Sigmoid colon (tissue), 7 donors: ENCODE data around the gene CAPN10. TPM values are rescaled to one million over a fixed set of nuclear protein-coding genes. Genes with fewer than 3 reads are reported as not detected.

Experiments used
- DNase-seq: peaks from one replicate; pipeline ENCODE4 v3.0.0-alpha.2; 2019
- H3K27ac ChIP-seq, 4 donors: fragments of 200-600 bp; sonication (generic); one replicate each; pipeline ENCODE4 v1.5.1; 2016 to 2019; ENCODE audit warnings: mild to moderate bottlenecking in 1 of 4
- H3K27me3 ChIP-seq, 3 donors: fragments of 200-600 bp; sonication (generic); one replicate each; pipeline ENCODE4 v1.5.1; 2019; ENCODE audit warnings: mild to moderate bottlenecking in 1 of 3
- H3K36me3 ChIP-seq, 4 donors: fragments of 200-600 bp; sonication (generic); one replicate each; pipeline ENCODE4 v1.5.1; 2016 to 2019
- H3K4me1 ChIP-seq, 4 donors: fragments of 200-600 bp; sonication (generic); one replicate each; pipeline ENCODE4 v1.5.1; 2017 to 2019
- H3K4me3 ChIP-seq, 4 donors: fragments of 200-600 bp; sonication (generic); one replicate each; pipeline ENCODE4 v1.5.1; 2017 to 2019; ENCODE audit warnings: mild to moderate bottlenecking in 2 of 4, moderate library complexity in 1 of 4
- H3K9me3 ChIP-seq, 4 donors: fragments of 200-600 bp in 3 of 4; sonication (generic) in 3 of 4; one replicate each; pipeline versions ENCODE4 v1.5.1 to v1.6.1; 2013 to 2019
- CTCF ChIP-seq, 4 experiments: fragments of 450-650 bp in 3 of 4; fragments of 200-600 bp in 1 of 4; IDR thresholded peaks; one replicate each; pipeline ENCODE4 v1.5.1; 2016 to 2019; ENCODE audit warnings: antibody characterized with exemption in 4 of 4, mild to moderate bottlenecking in 3 of 4, moderate library complexity in 2 of 4
- EP300 ChIP-seq, 4 donors: sonication (generic); formaldehyde crosslinking; IDR thresholded peaks; one replicate each; pipeline ENCODE4 v1.6.1; 2017; ENCODE audit warnings: antibody characterized with exemption in 4 of 4
- POLR2A ChIP-seq, 2 donors: fragments of 450-650 bp; IDR thresholded peaks; one replicate each; pipeline ENCODE4 v1.6.1; 2016; ENCODE audit warnings: antibody characterized with exemption in 2 of 2, mild to moderate bottlenecking in 2 of 2, moderate library complexity in 2 of 2
- POLR2AphosphoS5 ChIP-seq, 4 donors: sonication (generic); formaldehyde crosslinking; IDR thresholded peaks; one replicate each; pipeline ENCODE4 v1.6.1; 2017; ENCODE audit warnings: antibody characterized with exemption in 4 of 4
- WGBS, 2 donors: extraction: QIAGEN DNeasy Blood & Tissue Kit; methylation state at CpG; one replicate each; pipeline ENCODE4 v1.1.7; 2013; 5-methylcytosine and 5-hydroxymethylcytosine counted together
- intact Hi-C: fragments of 100-400 bp; cut with DNase I; formaldehyde crosslinking; loops from one replicate; pipeline ENCODE4 v1.15.1; 2023
- polyA plus RNA-seq, 3 donors: library from polyadenylated mRNA; stranded (reverse); fragments of 200-250 nt; gene quantifications; one replicate each; pipeline ENCODE4 v1.2.3, GENCODE V29; 2013
- total RNA-seq, 4 donors: library from RNA; depleted of rRNA; stranded (reverse); fragments of >200 nt; gene quantifications; one replicate each; pipeline ENCODE4 v1.1.0, GENCODE V29; 2016
- donor health status: healthy with polysubstance abuse.
- donor health status: Bipolar disorder and iron deficiency.
- donor health status: healthy.

CAPN10 gene
- total and polyA plus RNA-seq, 7 donors: 10.5 to 33.0 (median 16.4) TPM

- TF ChIP-seq POLR2AphosphoS5 (IDR thresholded peaks at IDR 0.05): no peak
- TF ChIP-seq CTCF (IDR thresholded peaks at IDR 0.05): no peak
- TF ChIP-seq POLR2A (IDR thresholded peaks at IDR 0.05): no peak
- TF ChIP-seq EP300 (IDR thresholded peaks at IDR 0.05): no peak
- DNase-seq: peak; percentile 62
- Histone ChIP-seq H3K27ac (no peak overlapping the region), H3K4me1 (peaks cover 0 to 26% (median 24%) of the 10 kb centered on the region in 4 donors), H3K9me3 (no peaks in the 10 kb centered on the region), H3K4me3 (no peak overlapping the region), H3K27me3 (no peaks in the 10 kb centered on the region), H3K36me3 (peaks cover 8 to 57% (median 33%) of the 10 kb centered on the region in 4 donors)
- WGBS, 2 donors: 90% methylated on average over 20 of the region's 20 CpGs
- intact Hi-C loops: no loop called here
Observed at GRCh38 chr2:240573071-240573515, 13.4 kb upstream of the CAPN10 start.

- Histone ChIP-seq H3K36me3 (peaks cover 8 to 64% (median 35%) of the 10 kb centered on the region in 4 donors), H3K4me1 (peaks cover 0 to 26% (median 24%) of the 10 kb centered on the region in 4 donors), H3K27me3 (no peaks in the 10 kb centered on the region), H3K4me3 (no peak overlapping the region), H3K27ac (no peak overlapping the region), H3K9me3 (no peaks in the 10 kb centered on the region)
- peak; percentile 59 for DNase-seq
- intact Hi-C loops: no loop called here
- TF ChIP-seq CTCF (IDR thresholded peaks at IDR 0.05) (no peak), EP300 (IDR thresholded peaks at IDR 0.05) (no peak), POLR2AphosphoS5 (IDR thresholded peaks at IDR 0.05) (no peak)
- 92 to 93% methylated on average over 37 of the region's 37 CpGs for WGBS, 2 donors
Observed at GRCh38 chr2:240573516-240574385, 12.8 kb upstream of the CAPN10 start.

- H3K36me3 ChIP-seq: peaks cover 8 to 65% (median 35%) of the 10 kb centered on the region in 4 donors
- intact Hi-C loops: no loop called here
- no peak overlapping the region for H3K4me3 ChIP-seq
- no peak overlapping the region for H3K27ac ChIP-seq
- H3K9me3 ChIP-seq: no peaks in the 10 kb centered on the region
- H3K27me3 ChIP-seq: no peaks in the 10 kb centered on the region
- H3K4me1 ChIP-seq: peaks cover 0 to 22% (median 21%) of the 10 kb centered on the region in 4 donors
- TF ChIP-seq CTCF (IDR thresholded peaks at IDR 0.05) (no peak), EP300 (IDR thresholded peaks at IDR 0.05) (no peak), POLR2AphosphoS5 (IDR thresholded peaks at IDR 0.05) (no peak)
- DNase-seq: peak; percentile 70
- WGBS, 2 donors: 88 to 91% methylated on average over 21 of the region's 21 CpGs
Observed at GRCh38 chr2:240574386-240575100, 12.0 kb upstream of the CAPN10 start.

- TF ChIP-seq CTCF (IDR thresholded peaks at IDR 0.05) (no peak), POLR2AphosphoS5 (IDR thresholded peaks at IDR 0.05) (no peak), EP300 (IDR thresholded peaks at IDR 0.05) (no peak), POLR2A (IDR thresholded peaks at IDR 0.05) (no peak)
- 84 to 92% methylated on average over 23 of the region's 23 CpGs for WGBS, 2 donors
- peaks cover 8 to 65% (median 35%) of the 10 kb centered on the region in 4 donors for H3K36me3 ChIP-seq
- peak; percentile 58 for DNase-seq
- intact Hi-C loops: no loop called here
- H3K27ac ChIP-seq: no peak overlapping the region
- H3K27me3 ChIP-seq: no peaks in the 10 kb centered on the region
- H3K4me3 ChIP-seq: no peak overlapping the region
- H3K9me3 ChIP-seq: no peaks in the 10 kb centered on the region
- peaks cover 0 to 22% (median 21%) of the 10 kb centered on the region in 4 donors for H3K4me1 ChIP-seq
Observed at GRCh38 chr2:240575101-240575965, 11.2 kb upstream of the CAPN10 start.
